Heart right ventricle (tissue), 16 donors: ENCODE results near the gene CLDN15. TPM values are rescaled to one million over a fixed set of nuclear protein-coding genes. Genes with fewer than 3 reads are reported as not detected.
A peak's percentile ranks its signal among the peaks of the same experiment; 100 is the strongest.

Source experiments
- ATAC-seq, 8 donors: fragments of 200-7000 bp; cut with Tn5 transposase; one replicate each; pipeline ENCODE4 v1.9.1; 2020; ENCODE audit warnings: mild to moderate bottlenecking in 8 of 8, moderate library complexity in 8 of 8, moderate number of reproducible peaks in 1 of 8
- DNase-seq, 2 donors: peaks; one replicate each; pipeline ENCODE4 v3.0.0-alpha.2; 2020
- H3K27ac ChIP-seq, 10 donors: fragments of 200-600 bp; sonication (generic) in 2 of 10; one replicate each; pipeline versions ENCODE4 v1.5.0 to v1.8.0; 2020 to 2022; ENCODE audit warnings: mild to moderate bottlenecking in 3 of 10
- H3K27me3 ChIP-seq, 7 donors: fragments of 200-600 bp; one replicate each; pipeline ENCODE4 v1.8.0; 2021 to 2022; ENCODE audit warnings: mild to moderate bottlenecking in 2 of 7
- H3K36me3 ChIP-seq, 9 donors: fragments of 200-600 bp; sonication (generic) in 1 of 9; one replicate each; pipeline versions ENCODE4 v1.5.0 to v1.8.0; 2020 to 2022; ENCODE audit warnings: mild to moderate bottlenecking in 2 of 9
- H3K4me1 ChIP-seq, 9 donors: fragments of 200-600 bp; sonication (generic) in 1 of 9; one replicate each; pipeline versions ENCODE4 v1.5.0 to v1.8.0; 2020 to 2022; ENCODE audit warnings: mild to moderate bottlenecking in 4 of 9
- H3K4me3 ChIP-seq, 10 donors: fragments of 200-600 bp; sonication (generic) in 2 of 10; one replicate each; pipeline versions ENCODE4 v1.5.0 to v1.8.0; 2020 to 2022; ENCODE audit warnings: mild to moderate bottlenecking in 7 of 10, moderate library complexity in 2 of 10
- H3K9me3 ChIP-seq, 11 donors: fragments of 200-600 bp in 10 of 11; sonication (generic) in 2 of 11; one replicate each; pipeline versions ENCODE4 v1.5.0 to v1.8.0; 2013 to 2022; ENCODE audit warnings: mild to moderate bottlenecking in 2 of 11, control low read depth in 1 of 11, moderate library complexity in 1 of 11
- CTCF ChIP-seq, 9 donors: fragments of 200-600 bp; sonication (generic) in 2 of 9; IDR thresholded peaks; one replicate each; pipeline versions ENCODE4 v1.5.0 to v1.8.0; 2021 to 2022; ENCODE audit warnings: antibody characterized with exemption in 9 of 9, mild to moderate bottlenecking in 5 of 9, moderate library complexity in 1 of 9
- WGBS, 2 donors: extraction: QIAGEN DNeasy Blood & Tissue Kit; methylation state at CpG; one replicate each; pipeline ENCODE4 v1.1.7; 2013; ENCODE audit warnings: inconsistent platforms in 1 of 2; 5-methylcytosine and 5-hydroxymethylcytosine counted together
- intact Hi-C, 10 donors: fragments of 100-400 bp; cut with DNase I; formaldehyde crosslinking; loops; one replicate each; pipeline versions ENCODE4 v1.11.1 to v1.14.2; 2022
- polyA plus RNA-seq, 2 donors: library from polyadenylated mRNA; stranded (reverse); fragments of 200-250 nt; gene quantifications; one replicate each; pipeline ENCODE4 v1.2.3, GENCODE V29; 2013
- total RNA-seq, 10 donors: library from RNA; stranded (reverse); fragmentation: NEBNext Ultra II Directional in 3 of 10; extraction: Animal tissue kit (Norgen Biotek cat#: 25700) in 3 of 10; gene quantifications; one replicate each; pipeline versions ENCODE4 v1.2.1 to v1.2.4, GENCODE V29; 2021 to 2023
- donor health status: Arrhythmogenic right ventricular cardiomyopathy.
- donor health status: ischemic (EF 13 %, LVEDD 7.1; RV severe dilation, severe dysfunction).
- donor health status: healthy with polysubstance abuse.
- donor health status: DM: no; HTN: yes; CAD: no.
- donor health status: DM: no; HTN: no; CAD: no.
- donor health status: ischemic (EF 25% LVEDD 6.9; RV normal size, moderate dysfunction).
- donor health status: ischemic (EF 25% LVEDD 5.7; RV mildly dilated, moderate dysfunction).
- donor health status: healthy.
- donor health status: DM: yes; HTN: yes; CAD: no.
- donor health status: Ischemic cardiomyopathy.
- donor health status: ischemic (EF 35%, LVEDD 5.7; RV mildly dilated, moderate dysfunction).
- donor health status: nonischemic (EF 11% LVEDD 7.7; RV severe dilation, severe dysfunction).
- donor health status: DM: yes; HTN: yes; CAD: no.
- donor health status: PGD.
- donor health status: ischemic (EF 29% LVEDD 5.4; RV normal size, mild dysfunction).
- donor health status: nonischemic (EF 23%, LVEDD 6.1; RV moderate dilation, normal function).

The CLDN15 gene
- total and polyA plus RNA-seq, 12 donors = 1.2 to 5.4 (median 2.0) TPM

- TF ChIP-seq CTCF (IDR thresholded peaks at IDR 0.05) = peak in 8 of 9 donors; percentile 5 to 45 (median 32)
- H3K27me3 ChIP-seq = no peaks in the 10 kb centered on the region
- intact Hi-C loops = no loop called here
Observed at GRCh38 chr7:101235050-101235449, 2.6 kb downstream of the CLDN15 start.

GRCh38 chr7:101234636-101235035, 3.0 kb downstream of the CLDN15 start:
- ATAC-seq = no peak
- no peaks in the 10 kb centered on the region for H3K27me3 ChIP-seq
- TF ChIP-seq CTCF (IDR thresholded peaks at IDR 0.05) = no peak
- H3K36me3 ChIP-seq = peaks cover 0 to 43% (median 4%) of the 10 kb centered on the region in 9 donors
- no peak overlapping the region for H3K4me3 ChIP-seq
- intact Hi-C loops = no loop called here
- H3K27ac ChIP-seq = no peak overlapping the region
- DNase-seq = no peak
- WGBS, 2 donors = 85 to 91% methylated on average over 5 of the region's 5 CpGs
- H3K9me3 ChIP-seq = no peaks in the 10 kb centered on the region
- peaks cover 17 to 55% (median 42%) of the 10 kb centered on the region in 9 donors for H3K4me1 ChIP-seq

More at GRCh38 chr7:101235050-101235449, 2.6 kb downstream of the CLDN15 start:
- Histone ChIP-seq H3K36me3 (peaks cover 0 to 46% (median 8%) of the 10 kb centered on the region in 9 donors), H3K27ac (no peak overlapping the region), H3K4me1 (peaks cover 17 to 59% (median 46%) of the 10 kb centered on the region in 9 donors), H3K4me3 (no peak overlapping the region), H3K9me3 (no peaks in the 10 kb centered on the region)
- ATAC-seq = no peak
- WGBS, 2 donors = 75 to 77% methylated on average over 11 of the region's 11 CpGs
- DNase-seq = no peak

GRCh38 chr7:101233907-101234547, 3.6 kb downstream of the CLDN15 start:
- ATAC-seq (no peak), DNase-seq (no peak)
- H3K27ac ChIP-seq = no peak overlapping the region
- 88 to 90% methylated on average over 21 of the region's 21 CpGs for WGBS, 2 donors
- no peak for TF ChIP-seq CTCF (IDR thresholded peaks at IDR 0.05)
- intact Hi-C loops = no loop called here
- H3K27me3 ChIP-seq = no peaks in the 10 kb centered on the region
- H3K9me3 ChIP-seq = no peaks in the 10 kb centered on the region
- peaks cover 0 to 43% (median 0%) of the 10 kb centered on the region in 9 donors for H3K36me3 ChIP-seq
- H3K4me3 ChIP-seq = no peak overlapping the region
- peaks cover 16 to 49% (median 36%) of the 10 kb centered on the region in 9 donors for H3K4me1 ChIP-seq

- H3K27me3 ChIP-seq = no peaks in the 10 kb centered on the region
- no peak for TF ChIP-seq CTCF (IDR thresholded peaks at IDR 0.05)
- no peaks in the 10 kb centered on the region for H3K9me3 ChIP-seq
- peak overlapping the region in 8 of 10 donors; percentile 7 to 44 (median 31) for H3K4me3 ChIP-seq
- WGBS, 2 donors = 15 to 17% methylated on average over 52 of the region's 52 CpGs
- H3K27ac ChIP-seq = peak overlapping the region in 5 of 10 donors; percentile 15 to 53 (median 28)
- DNase-seq (no peak), ATAC-seq (peak in 3 of 8 donors; percentile 30 to 37 (median 33))
- H3K4me1 ChIP-seq = peaks cover 6 to 32% (median 18%) of the 10 kb centered on the region in 9 donors
- intact Hi-C loops = no loop called here
- H3K36me3 ChIP-seq = peaks cover 0 to 44% (median 3%) of the 10 kb centered on the region in 9 donors
Observed at GRCh38 chr7:101232141-101232850, 5.3 kb downstream of the CLDN15 start.
